ENCODE data around the gene PRR15L. TPM values are rescaled to one million over a fixed set of nuclear protein-coding genes. Genes with fewer than 3 reads are reported as not detected.

The PRR15L gene
- total and polyA plus RNA-seq, 2 of the 8 experiments (the other 6 are each of a cell fraction or from before 2014, with no cell fraction given): 0.26 to 1.1 TPM

GRCh38 chr17:47902039-47902744 lies 55.5 kb downstream of the PRR15L start (continued):
- TF ChIP-seq CHD7 (IDR thresholded peaks at IDR 0.05; ENCODE audit: insufficient replicate concordance, low read length): no peak
- TF ChIP-seq EZH2 (IDR thresholded peaks at IDR 0.05; ENCODE audit: low read depth, low read length, severe bottlenecking): no peak
- peak; percentile 42 for TF ChIP-seq NANOG (IDR thresholded peaks at IDR 0.05; ENCODE audit: insufficient read depth, low read depth, low read length, poor library complexity, severe bottlenecking)
- no peak for TF ChIP-seq BRCA1 (IDR thresholded peaks at IDR 0.05; ENCODE audit: low read depth, low read length)
- TF ChIP-seq CTBP2 (IDR thresholded peaks at IDR 0.05; ENCODE audit: borderline replicate concordance, insufficient read depth, insufficient read length, low read length): no peak
- TF ChIP-seq, protein P1, sequence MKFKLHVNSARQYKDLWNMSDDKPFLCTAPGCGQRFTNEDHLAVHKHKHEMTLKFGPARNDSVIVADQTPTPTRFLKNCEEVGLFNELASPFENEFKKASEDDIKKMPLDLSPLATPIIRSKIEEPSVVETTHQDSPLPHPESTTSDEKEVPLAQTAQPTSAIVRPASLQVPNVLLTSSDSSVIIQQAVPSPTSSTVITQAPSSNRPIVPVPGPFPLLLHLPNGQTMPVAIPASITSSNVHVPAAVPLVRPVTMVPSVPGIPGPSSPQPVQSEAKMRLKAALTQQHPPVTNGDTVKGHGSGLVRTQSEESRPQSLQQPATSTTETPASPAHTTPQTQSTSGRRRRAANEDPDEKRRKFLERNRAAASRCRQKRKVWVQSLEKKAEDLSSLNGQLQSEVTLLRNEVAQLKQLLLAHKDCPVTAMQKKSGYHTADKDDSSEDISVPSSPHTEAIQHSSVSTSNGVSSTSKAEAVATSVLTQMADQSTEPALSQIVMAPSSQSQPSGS (IDR thresholded peaks at IDR 0.05; ENCODE audit: low read length): no peak
- TF ChIP-seq RXRA (IDR thresholded peaks at IDR 0.05; ENCODE audit: insufficient read depth, low read depth, low read length): no peak

Data from H1 (cell line).